OCI-LY1 (cell line): ENCODE measurements around the gene RPL26.

Experiments used
- H2AFZ ChIP-seq: fragments of 200-600 bp; sonication (generic), shearing (Covaris generic); 2 replicates; pipeline ENCODE4 v1.6.0; 2014; ENCODE audit warnings: antibody characterized with exemption, mild to moderate bottlenecking, low read length
- H3F3A ChIP-seq: fragments of 200-600 bp; sonication (generic), shearing (Covaris generic); 2 replicates; pipeline ENCODE4 v1.6.0; 2014; ENCODE audit warnings: mild to moderate bottlenecking, antibody characterized with exemption, low read length, moderate library complexity; ENCODE audit not compliant: insufficient read depth
- H3K27ac ChIP-seq: fragments of 200-600 bp; sonication (generic); 2 replicates; pipeline ENCODE4 v1.5.1; 2014; ENCODE audit warnings: low read length, mixed run types, mild to moderate bottlenecking, low read depth; ENCODE audit not compliant: poor library complexity, severe bottlenecking
- H3K27me3 ChIP-seq: fragments of 200-600 bp; sonication (generic); 2 replicates; pipeline ENCODE4 v1.6.0; 2014; ENCODE audit warnings: antibody characterized with exemption, mild to moderate bottlenecking, low read length, moderate library complexity; ENCODE audit not compliant: insufficient read depth
- H3K36me3 ChIP-seq: fragments of 200-600 bp; sonication (generic); 2 replicates; pipeline ENCODE4 v1.6.1; 2014; ENCODE audit warnings: mild to moderate bottlenecking, antibody characterized with exemption, low read length, moderate library complexity, mixed read lengths; ENCODE audit not compliant: insufficient read depth
- H3K4me1 ChIP-seq: fragments of 200-600 bp; sonication (generic); 2 replicates; pipeline ENCODE4 v1.5.1; 2014; ENCODE audit warnings: mild to moderate bottlenecking, low read length, moderate library complexity; ENCODE audit not compliant: insufficient read depth, severe bottlenecking
- H3K4me2 ChIP-seq: fragments of 200-600 bp; sonication (generic), shearing (Covaris generic); 2 replicates; pipeline ENCODE4 v1.6.1; 2014; ENCODE audit warnings: low read length
- H3K4me3 ChIP-seq: fragments of 200-600 bp; sonication (generic); 2 replicates; pipeline ENCODE4 v1.5.1; 2014; ENCODE audit warnings: low read length, low read depth, mild to moderate bottlenecking, mixed read lengths; ENCODE audit not compliant: poor library complexity, severe bottlenecking
- H3K79me2 ChIP-seq: fragments of 200-600 bp; shearing (Covaris generic); 2 replicates; pipeline ENCODE4 v1.6.1; 2016; ENCODE audit warnings: mixed run types, low read length, mixed read lengths; ENCODE audit not compliant: insufficient read depth
- H3K9ac ChIP-seq: fragments of 200-600 bp; sonication (generic), shearing (Covaris generic); 2 replicates; pipeline ENCODE4 v1.6.1; 2014; ENCODE audit warnings: mild to moderate bottlenecking, low read length, mixed read lengths
- H3K9me2 ChIP-seq: fragments of 200-600 bp; sonication (generic), shearing (Covaris generic); 2 replicates; pipeline ENCODE4 v1.6.1; 2014; ENCODE audit warnings: low read depth, mild to moderate bottlenecking, low read length, mixed read lengths
- H3K9me3 ChIP-seq: fragments of 200-600 bp; shearing (Covaris generic); 2 replicates; pipeline ENCODE4 v1.6.1; 2014; ENCODE audit warnings: low read length, mixed read lengths
- H4K20me1 ChIP-seq: fragments of 200-600 bp; sonication (generic), shearing (Covaris generic); 2 replicates; pipeline ENCODE4 v1.6.0; 2016; ENCODE audit warnings: mild to moderate bottlenecking, low read length; ENCODE audit not compliant: insufficient read depth
- EZH2 ChIP-seq: fragments of 200-600 bp; sonication (generic), shearing (Covaris generic); IDR thresholded peaks from 2 replicates; pipeline ENCODE4 v1.8.0; 2017; ENCODE audit warnings: borderline replicate concordance, mixed run types, mild to moderate bottlenecking, antibody characterized with exemption, low read length, moderate library complexity, mixed read lengths
- TF ChIP-seq, protein P1 (sequence below): fragments of 200-600 bp; sonication (generic), shearing (Covaris generic); IDR thresholded peaks from 2 replicates; pipeline ENCODE4 v1.5.1; 2017; ENCODE audit warnings: mild to moderate bottlenecking, antibody characterized with exemption, low read length, moderate library complexity, mixed read lengths

RPL26 gene

DNA sequence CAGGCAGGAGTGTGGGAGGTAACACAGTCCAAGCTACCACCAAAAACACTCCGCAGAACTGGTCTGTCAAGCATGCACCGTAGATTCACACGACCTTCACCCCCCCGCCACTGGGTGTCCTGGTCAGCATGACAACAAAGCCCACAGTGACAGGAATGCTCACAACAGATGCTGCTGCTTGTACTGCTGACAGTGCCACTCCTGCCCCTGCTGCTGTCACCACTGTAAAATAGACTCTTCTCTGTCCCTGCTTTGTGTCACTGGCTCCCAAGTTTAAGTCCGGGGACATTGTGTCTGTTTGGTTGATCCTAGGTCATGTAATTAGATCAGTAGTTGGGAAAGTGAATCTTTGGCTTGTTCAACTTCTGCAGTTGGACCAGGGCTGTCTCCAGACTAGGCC is 50.3 kb downstream of the RPL26 start:
- no peak for TF ChIP-seq EZH2
- TF ChIP-seq, protein P1, sequence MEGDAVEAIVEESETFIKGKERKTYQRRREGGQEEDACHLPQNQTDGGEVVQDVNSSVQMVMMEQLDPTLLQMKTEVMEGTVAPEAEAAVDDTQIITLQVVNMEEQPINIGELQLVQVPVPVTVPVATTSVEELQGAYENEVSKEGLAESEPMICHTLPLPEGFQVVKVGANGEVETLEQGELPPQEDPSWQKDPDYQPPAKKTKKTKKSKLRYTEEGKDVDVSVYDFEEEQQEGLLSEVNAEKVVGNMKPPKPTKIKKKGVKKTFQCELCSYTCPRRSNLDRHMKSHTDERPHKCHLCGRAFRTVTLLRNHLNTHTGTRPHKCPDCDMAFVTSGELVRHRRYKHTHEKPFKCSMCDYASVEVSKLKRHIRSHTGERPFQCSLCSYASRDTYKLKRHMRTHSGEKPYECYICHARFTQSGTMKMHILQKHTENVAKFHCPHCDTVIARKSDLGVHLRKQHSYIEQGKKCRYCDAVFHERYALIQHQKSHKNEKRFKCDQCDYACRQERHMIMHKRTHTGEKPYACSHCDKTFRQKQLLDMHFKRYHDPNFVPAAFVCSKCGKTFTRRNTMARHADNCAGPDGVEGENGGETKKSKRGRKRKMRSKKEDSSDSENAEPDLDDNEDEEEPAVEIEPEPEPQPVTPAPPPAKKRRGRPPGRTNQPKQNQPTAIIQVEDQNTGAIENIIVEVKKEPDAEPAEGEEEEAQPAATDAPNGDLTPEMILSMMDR = no peak
- no peaks in the 10 kb centered on the region for H3K27me3 ChIP-seq
- H3K27ac ChIP-seq = no peak overlapping the region
- H3K4me3 ChIP-seq = no peak overlapping the region
- no peak overlapping the region for H2AFZ ChIP-seq
- no peaks in the 10 kb centered on the region for H3K4me1 ChIP-seq
- H4K20me1 ChIP-seq = no peaks in the 10 kb centered on the region
- H3K9me3 ChIP-seq = no peaks in the 10 kb centered on the region
- no peaks in the 10 kb centered on the region for H3K9me2 ChIP-seq
- no peaks in the 10 kb centered on the region for H3F3A ChIP-seq
- H3K36me3 ChIP-seq = no peaks in the 10 kb centered on the region
- H3K4me2 ChIP-seq = no peak overlapping the region
- H3K79me2 ChIP-seq = no peaks in the 10 kb centered on the region
- no peak overlapping the region for H3K9ac ChIP-seq

- H3K36me3 ChIP-seq = no peaks in the 10 kb centered on the region
- H3K4me1 ChIP-seq = no peaks in the 10 kb centered on the region
- H3K4me2 ChIP-seq = no peak overlapping the region
- no peak overlapping the region for H2AFZ ChIP-seq
- H3K9me3 ChIP-seq = no peaks in the 10 kb centered on the region
- no peak overlapping the region for H3K9ac ChIP-seq
- no peaks in the 10 kb centered on the region for H3K79me2 ChIP-seq
- no peaks in the 10 kb centered on the region for H3K9me2 ChIP-seq
- no peak for TF ChIP-seq EZH2
- TF ChIP-seq, protein P1 = no peak
- H3K4me3 ChIP-seq = no peak overlapping the region
- H4K20me1 ChIP-seq = no peaks in the 10 kb centered on the region
- H3K27me3 ChIP-seq = no peaks in the 10 kb centered on the region
- H3K27ac ChIP-seq = no peak overlapping the region
- no peaks in the 10 kb centered on the region for H3F3A ChIP-seq
These were observed 50.9 kb downstream of the RPL26 start for GRCh38 chr17:8332128-8332527.
